ENCODE results near the gene PTPRN2. TPM values are rescaled to one million over a fixed set of nuclear protein-coding genes. Genes with fewer than 3 reads are reported as not detected.

Gene PTPRN2
- total and polyA plus RNA-seq, 2 of the 13 experiments (the other 11 are each of a cell fraction or from before 2014, with no cell fraction given) = 2.5 to 24.2 TPM

DNA sequence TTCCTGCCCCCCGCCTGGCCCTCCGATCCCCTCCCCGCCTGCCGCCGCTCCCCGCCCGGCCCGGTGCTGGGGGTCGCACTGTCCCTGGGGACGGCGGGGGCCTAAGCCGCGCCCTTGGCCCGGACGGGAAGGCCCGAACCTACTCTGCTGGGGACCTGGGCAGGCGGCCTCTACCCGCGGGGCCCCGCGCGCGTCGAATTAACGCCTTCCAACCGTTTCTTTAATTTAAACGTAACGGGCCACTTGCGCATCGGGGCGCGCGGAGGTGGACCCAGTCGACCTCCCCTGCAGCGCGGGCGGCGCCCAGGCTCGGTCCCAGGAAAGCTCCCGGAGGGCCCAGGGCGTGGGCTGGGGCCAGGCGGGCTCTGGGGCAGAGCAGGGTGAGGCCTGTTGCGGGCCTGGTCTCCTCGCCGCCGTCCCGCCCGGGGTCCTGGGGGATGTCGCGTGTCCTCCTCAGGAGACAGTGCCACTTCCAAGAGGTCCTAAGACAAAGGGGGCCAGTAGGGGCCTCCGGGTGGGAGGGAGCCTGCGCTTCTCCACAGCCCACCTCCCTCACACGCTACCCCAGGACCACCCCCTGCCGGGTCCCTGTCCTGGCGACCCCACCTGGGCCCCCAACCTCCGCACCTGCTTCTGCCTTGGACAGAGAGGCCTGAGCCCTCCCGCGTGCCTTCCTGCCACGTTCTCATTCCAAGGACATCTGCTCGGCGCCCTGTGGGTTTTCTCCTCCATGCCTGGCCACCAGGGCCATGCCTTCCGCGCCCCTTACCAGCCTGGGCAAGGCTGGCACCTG is 658 bp upstream of the PTPRN2 start (continued):
- TF ChIP-seq PATZ1 (CRISPR knock-in tag; IDR thresholded peaks at IDR 0.05) (peak; percentile 57; the same call in 1 of the 2 replicates), SOX6 (IDR thresholded peaks at IDR 0.05) (no peak), SOX6 (CRISPR knock-in tag; IDR thresholded peaks at IDR 0.05) (peak; percentile 43), ZBTB7B (CRISPR knock-in tag; IDR thresholded peaks at IDR 0.05) (0 out of 2 replicates have a peak, but pooled peaks have one; percentile 5), ZBTB7A (CRISPR knock-in tag; IDR thresholded peaks at IDR 0.05) (0 out of 2 replicates have a peak, but pooled peaks have one; percentile 34), PRPF4 (IDR thresholded peaks at IDR 0.05; ENCODE audit: low read depth, low read length, poor library complexity, severe bottlenecking) (peak; percentile 73), TBX2 (CRISPR knock-in tag; IDR thresholded peaks at IDR 0.05; ENCODE audit: borderline replicate concordance) (0 out of 2 replicates have a peak, but pooled peaks have one; percentile 24), MATR3 (CRISPR knock-in tag; IDR thresholded peaks at IDR 0.05) (no peak), HNRNPLL (IDR thresholded peaks at IDR 0.05; ENCODE audit: low read depth, low read length, poor library complexity, severe bottlenecking) (peak; percentile 17), SALL1 (CRISPR knock-in tag; IDR thresholded peaks at IDR 0.05) (peak; percentile 12; the same call in 1 of the 2 replicates), MAX (IDR thresholded peaks at IDR 0.05) (peak; percentile 54; the same call in 1 of the 2 replicates)
- TF ChIP-seq, protein P1, sequence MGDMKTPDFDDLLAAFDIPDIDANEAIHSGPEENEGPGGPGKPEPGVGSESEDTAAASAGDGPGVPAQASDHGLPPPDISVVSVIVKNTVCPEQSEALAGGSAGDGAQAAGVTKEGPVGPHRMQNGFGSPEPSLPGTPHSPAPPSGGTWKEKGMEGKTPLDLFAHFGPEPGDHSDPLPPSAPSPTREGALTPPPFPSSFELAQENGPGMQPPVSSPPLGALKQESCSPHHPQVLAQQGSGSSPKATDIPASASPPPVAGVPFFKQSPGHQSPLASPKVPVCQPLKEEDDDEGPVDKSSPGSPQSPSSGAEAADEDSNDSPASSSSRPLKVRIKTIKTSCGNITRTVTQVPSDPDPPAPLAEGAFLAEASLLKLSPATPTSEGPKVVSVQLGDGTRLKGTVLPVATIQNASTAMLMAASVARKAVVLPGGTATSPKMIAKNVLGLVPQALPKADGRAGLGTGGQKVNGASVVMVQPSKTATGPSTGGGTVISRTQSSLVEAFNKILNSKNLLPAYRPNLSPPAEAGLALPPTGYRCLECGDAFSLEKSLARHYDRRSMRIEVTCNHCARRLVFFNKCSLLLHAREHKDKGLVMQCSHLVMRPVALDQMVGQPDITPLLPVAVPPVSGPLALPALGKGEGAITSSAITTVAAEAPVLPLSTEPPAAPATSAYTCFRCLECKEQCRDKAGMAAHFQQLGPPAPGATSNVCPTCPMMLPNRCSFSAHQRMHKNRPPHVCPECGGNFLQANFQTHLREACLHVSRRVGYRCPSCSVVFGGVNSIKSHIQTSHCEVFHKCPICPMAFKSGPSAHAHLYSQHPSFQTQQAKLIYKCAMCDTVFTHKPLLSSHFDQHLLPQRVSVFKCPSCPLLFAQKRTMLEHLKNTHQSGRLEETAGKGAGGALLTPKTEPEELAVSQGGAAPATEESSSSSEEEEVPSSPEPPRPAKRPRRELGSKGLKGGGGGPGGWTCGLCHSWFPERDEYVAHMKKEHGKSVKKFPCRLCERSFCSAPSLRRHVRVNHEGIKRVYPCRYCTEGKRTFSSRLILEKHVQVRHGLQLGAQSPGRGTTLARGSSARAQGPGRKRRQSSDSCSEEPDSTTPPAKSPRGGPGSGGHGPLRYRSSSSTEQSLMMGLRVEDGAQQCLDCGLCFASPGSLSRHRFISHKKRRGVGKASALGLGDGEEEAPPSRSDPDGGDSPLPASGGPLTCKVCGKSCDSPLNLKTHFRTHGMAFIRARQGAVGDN (CRISPR knock-in tag; IDR thresholded peaks at IDR 0.05) = peak; percentile 81
- TF ChIP-seq, protein P2, sequence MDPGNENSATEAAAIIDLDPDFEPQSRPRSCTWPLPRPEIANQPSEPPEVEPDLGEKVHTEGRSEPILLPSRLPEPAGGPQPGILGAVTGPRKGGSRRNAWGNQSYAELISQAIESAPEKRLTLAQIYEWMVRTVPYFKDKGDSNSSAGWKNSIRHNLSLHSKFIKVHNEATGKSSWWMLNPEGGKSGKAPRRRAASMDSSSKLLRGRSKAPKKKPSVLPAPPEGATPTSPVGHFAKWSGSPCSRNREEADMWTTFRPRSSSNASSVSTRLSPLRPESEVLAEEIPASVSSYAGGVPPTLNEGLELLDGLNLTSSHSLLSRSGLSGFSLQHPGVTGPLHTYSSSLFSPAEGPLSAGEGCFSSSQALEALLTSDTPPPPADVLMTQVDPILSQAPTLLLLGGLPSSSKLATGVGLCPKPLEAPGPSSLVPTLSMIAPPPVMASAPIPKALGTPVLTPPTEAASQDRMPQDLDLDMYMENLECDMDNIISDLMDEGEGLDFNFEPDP (CRISPR knock-in tag; conservative IDR thresholded peaks at IDR 0.05) = 0 out of 2 replicates have a peak, but pooled peaks have one; percentile 72
- TF ChIP-seq, protein P3, sequence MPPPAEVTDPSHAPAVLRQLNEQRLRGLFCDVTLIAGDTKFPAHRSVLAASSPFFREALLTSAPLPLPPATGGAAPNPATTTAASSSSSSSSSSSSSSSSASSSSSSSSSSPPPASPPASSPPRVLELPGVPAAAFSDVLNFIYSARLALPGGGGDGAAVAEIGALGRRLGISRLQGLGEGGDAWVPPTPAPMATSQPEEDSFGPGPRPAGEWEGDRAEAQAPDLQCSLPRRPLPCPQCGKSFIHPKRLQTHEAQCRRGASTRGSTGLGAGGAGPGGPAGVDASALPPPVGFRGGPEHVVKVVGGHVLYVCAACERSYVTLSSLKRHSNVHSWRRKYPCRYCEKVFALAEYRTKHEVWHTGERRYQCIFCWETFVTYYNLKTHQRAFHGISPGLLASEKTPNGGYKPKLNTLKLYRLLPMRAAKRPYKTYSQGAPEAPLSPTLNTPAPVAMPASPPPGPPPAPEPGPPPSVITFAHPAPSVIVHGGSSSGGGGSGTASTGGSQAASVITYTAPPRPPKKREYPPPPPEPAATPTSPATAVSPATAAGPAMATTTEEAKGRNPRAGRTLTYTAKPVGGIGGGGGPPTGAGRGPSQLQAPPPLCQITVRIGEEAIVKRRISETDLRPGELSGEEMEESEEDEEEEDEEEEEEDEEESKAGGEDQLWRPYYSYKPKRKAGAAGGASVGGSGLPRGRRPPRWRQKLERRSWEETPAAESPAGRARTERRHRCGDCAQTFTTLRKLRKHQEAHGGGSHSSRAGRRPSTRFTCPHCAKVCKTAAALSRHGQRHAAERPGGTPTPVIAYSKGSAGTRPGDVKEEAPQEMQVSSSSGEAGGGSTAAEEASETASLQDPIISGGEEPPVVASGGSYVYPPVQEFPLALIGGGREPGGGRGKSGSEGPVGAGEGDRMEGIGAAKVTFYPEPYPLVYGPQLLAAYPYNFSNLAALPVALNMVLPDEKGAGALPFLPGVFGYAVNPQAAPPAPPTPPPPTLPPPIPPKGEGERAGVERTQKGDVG (CRISPR knock-in tag; IDR thresholded peaks at IDR 0.05; ENCODE audit: borderline replicate concordance) = peak; percentile 74; the same call in 1 of the 2 replicates
